ENCODE results near the gene ZNF605. TPM values are rescaled to one million over a fixed set of nuclear protein-coding genes. Genes with fewer than 3 reads are reported as not detected.

Gene ZNF605
- total RNA-seq, 2 donors from 2014 or later = 7.0 to 23.2 TPM

GRCh38 chr12:132924356-132924755 lies 31.8 kb downstream of the ZNF605 start:
- no peaks in the 10 kb centered on the region for H3K27me3 ChIP-seq (replicated peaks; ENCODE audit: insufficient read depth)
- no peak for TF ChIP-seq CTCF (IDR thresholded peaks at IDR 0.05)
- peaks cover 97% of the 10 kb centered on the region for H3K9me3 ChIP-seq
- H3K4me3 ChIP-seq = no peak overlapping the region
- DNase-seq (ENCODE audit: low spot score) (no peak), ATAC-seq (ENCODE audit: insufficient number of reproducible peaks, low FRiP score, low read depth) (no peak)
- H3K4me1 ChIP-seq (ENCODE audit: control insufficient read depth in 1 of 2, low read depth in 2 of 2) = no peaks in the 10 kb centered on the region
- H3K36me3 ChIP-seq = peaks cover 33% of the 10 kb centered on the region
- H3K27ac ChIP-seq = no peak overlapping the region

GRCh38 chr12:132923356-132923909 lies 32.7 kb downstream of the ZNF605 start:
- H3K4me1 ChIP-seq (ENCODE audit: control insufficient read depth in 1 of 2, low read depth in 2 of 2) = no peaks in the 10 kb centered on the region
- peaks cover 25% of the 10 kb centered on the region for H3K36me3 ChIP-seq
- TF ChIP-seq CTCF (IDR thresholded peaks at IDR 0.05) = no peak
- peaks cover 95% of the 10 kb centered on the region for H3K9me3 ChIP-seq
- no peak overlapping the region for H3K27ac ChIP-seq
- H3K4me3 ChIP-seq = no peak overlapping the region
- no peaks in the 10 kb centered on the region for H3K27me3 ChIP-seq (replicated peaks; ENCODE audit: insufficient read depth)
- DNase-seq (ENCODE audit: low spot score) (no peak), ATAC-seq (ENCODE audit: insufficient number of reproducible peaks, low FRiP score, low read depth) (no peak)

GRCh38 chr12:132922676-132923075 lies 33.4 kb downstream of the ZNF605 start:
- Histone ChIP-seq H3K9me3 (peaks cover 95% of the 10 kb centered on the region), H3K27ac (no peak overlapping the region), H3K4me1 (ENCODE audit: control insufficient read depth in 1 of 2, low read depth in 2 of 2) (no peaks in the 10 kb centered on the region), H3K36me3 (peaks cover 20% of the 10 kb centered on the region), H3K27me3 (replicated peaks; ENCODE audit: insufficient read depth) (no peaks in the 10 kb centered on the region), H3K4me3 (no peak overlapping the region)
- ATAC-seq (ENCODE audit: insufficient number of reproducible peaks, low FRiP score, low read depth) (no peak), DNase-seq (ENCODE audit: low spot score) (no peak)
- no peak for TF ChIP-seq CTCF (IDR thresholded peaks at IDR 0.05)

- peaks cover 95% of the 10 kb centered on the region for H3K9me3 ChIP-seq
- H3K27ac ChIP-seq = no peak overlapping the region
- H3K4me3 ChIP-seq = no peak overlapping the region
- H3K27me3 ChIP-seq (replicated peaks; ENCODE audit: insufficient read depth) = no peaks in the 10 kb centered on the region
- no peaks in the 10 kb centered on the region for H3K4me1 ChIP-seq (ENCODE audit: control insufficient read depth in 1 of 2, low read depth in 2 of 2)
- TF ChIP-seq CTCF (IDR thresholded peaks at IDR 0.05) = no peak
- ATAC-seq (ENCODE audit: insufficient number of reproducible peaks, low FRiP score, low read depth) (no peak), DNase-seq (ENCODE audit: low spot score) (no peak)
- H3K36me3 ChIP-seq = peaks cover 13% of the 10 kb centered on the region
These were observed 34.4 kb downstream of the ZNF605 start for GRCh38 chr12:132921685-132922084.

GRCh38 chr12:132918680-132919079 lies 37.4 kb downstream of the ZNF605 start:
- Histone ChIP-seq H3K27me3 (replicated peaks; ENCODE audit: insufficient read depth) (no peaks in the 10 kb centered on the region), H3K27ac (no peak overlapping the region), H3K4me3 (no peak overlapping the region), H3K36me3 (peaks cover 2% of the 10 kb centered on the region), H3K4me1 (ENCODE audit: control insufficient read depth in 1 of 2, low read depth in 2 of 2) (no peaks in the 10 kb centered on the region), H3K9me3 (peaks cover 93% of the 10 kb centered on the region)
- DNase-seq (ENCODE audit: low spot score) (no peak), ATAC-seq (ENCODE audit: insufficient number of reproducible peaks, low FRiP score, low read depth) (no peak)
- TF ChIP-seq CTCF (IDR thresholded peaks at IDR 0.05) = no peak
